Astrocyte of the spinal cord (primary cell): ENCODE results near the gene GPD1L.
"Not testable (repeated sequence)": the region's sequence is repeated elsewhere in the genome, so short reads cannot be mapped to it uniquely, and the experiment has no call there.

Experiments
- DNase-seq: peaks from one replicate; pipeline ENCODE4 v3.0.0; 2011; ENCODE audit warnings: low read depth, low spot score
- H3K4me3 ChIP-seq: 2 replicates; pipeline ENCODE4 v1.5.1; 2011; ENCODE audit warnings: low read depth, mild to moderate bottlenecking, low read length, moderate library complexity
- in situ Hi-C: cut with HindIII; loops from 2 replicates; pipeline ENCODE4 v1.10.0; 2017; ENCODE audit warnings: low sequenced_read_pairs
- TF ChIP-seq, protein P1 (sequence below): IDR thresholded peaks from 2 replicates; pipeline ENCODE4 v1.5.1; 2012; ENCODE audit warnings: low read depth, mild to moderate bottlenecking, low read length, inconsistent platforms

The GPD1L gene

DNA sequence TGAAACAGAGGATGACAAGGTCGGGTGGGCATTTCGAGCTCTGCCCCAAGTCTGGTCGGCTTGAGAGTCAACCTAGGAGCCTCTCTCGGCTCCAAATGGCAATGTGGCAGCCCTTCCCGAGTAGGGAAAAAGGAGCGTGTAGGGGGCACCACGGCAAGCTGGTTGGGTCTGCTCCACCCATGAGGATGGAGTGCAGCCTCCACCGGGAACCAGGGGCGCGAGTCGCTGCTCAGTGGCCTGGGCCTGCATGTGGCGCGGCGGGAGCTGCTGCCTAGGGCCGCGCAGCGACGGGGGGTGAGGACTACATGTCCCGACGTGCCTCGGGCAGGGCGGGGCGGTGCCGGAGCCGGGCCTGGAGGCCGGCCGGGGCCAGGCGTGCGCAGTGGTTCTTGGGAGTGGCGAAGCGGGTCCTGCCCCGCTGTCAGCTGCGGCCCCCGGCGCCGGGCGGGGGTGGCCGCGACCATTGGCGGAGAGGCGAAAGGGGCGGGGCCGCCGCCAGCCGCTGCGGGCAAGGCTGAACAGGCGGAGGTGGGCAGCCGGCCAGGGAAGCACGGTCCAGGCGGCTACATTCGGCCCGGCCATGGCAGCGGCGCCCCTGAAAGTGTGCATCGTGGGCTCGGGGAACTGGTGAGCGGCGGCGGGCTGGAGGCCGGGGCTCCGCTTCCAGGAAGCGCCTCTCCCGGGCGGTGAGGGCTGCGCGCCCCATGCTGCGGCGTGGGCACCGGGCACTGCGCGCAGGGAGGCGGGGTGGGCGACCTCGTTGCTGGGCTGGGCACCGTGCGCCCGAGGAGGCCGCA, at the start of gene GPD1L:
TSS of gene GPD1L (plus strand) at position 489 of the 797 bp plus-strand sequence. CDS start at position 581, 92 bp downstream.
- TF ChIP-seq, protein P1, sequence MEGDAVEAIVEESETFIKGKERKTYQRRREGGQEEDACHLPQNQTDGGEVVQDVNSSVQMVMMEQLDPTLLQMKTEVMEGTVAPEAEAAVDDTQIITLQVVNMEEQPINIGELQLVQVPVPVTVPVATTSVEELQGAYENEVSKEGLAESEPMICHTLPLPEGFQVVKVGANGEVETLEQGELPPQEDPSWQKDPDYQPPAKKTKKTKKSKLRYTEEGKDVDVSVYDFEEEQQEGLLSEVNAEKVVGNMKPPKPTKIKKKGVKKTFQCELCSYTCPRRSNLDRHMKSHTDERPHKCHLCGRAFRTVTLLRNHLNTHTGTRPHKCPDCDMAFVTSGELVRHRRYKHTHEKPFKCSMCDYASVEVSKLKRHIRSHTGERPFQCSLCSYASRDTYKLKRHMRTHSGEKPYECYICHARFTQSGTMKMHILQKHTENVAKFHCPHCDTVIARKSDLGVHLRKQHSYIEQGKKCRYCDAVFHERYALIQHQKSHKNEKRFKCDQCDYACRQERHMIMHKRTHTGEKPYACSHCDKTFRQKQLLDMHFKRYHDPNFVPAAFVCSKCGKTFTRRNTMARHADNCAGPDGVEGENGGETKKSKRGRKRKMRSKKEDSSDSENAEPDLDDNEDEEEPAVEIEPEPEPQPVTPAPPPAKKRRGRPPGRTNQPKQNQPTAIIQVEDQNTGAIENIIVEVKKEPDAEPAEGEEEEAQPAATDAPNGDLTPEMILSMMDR, result no peak
- in situ Hi-C loops, result no loop called here
- H3K4me3 ChIP-seq, result peak within 1 kb of the TSS; percentile 58
- DNase-seq, result peak; percentile 94

DNA sequence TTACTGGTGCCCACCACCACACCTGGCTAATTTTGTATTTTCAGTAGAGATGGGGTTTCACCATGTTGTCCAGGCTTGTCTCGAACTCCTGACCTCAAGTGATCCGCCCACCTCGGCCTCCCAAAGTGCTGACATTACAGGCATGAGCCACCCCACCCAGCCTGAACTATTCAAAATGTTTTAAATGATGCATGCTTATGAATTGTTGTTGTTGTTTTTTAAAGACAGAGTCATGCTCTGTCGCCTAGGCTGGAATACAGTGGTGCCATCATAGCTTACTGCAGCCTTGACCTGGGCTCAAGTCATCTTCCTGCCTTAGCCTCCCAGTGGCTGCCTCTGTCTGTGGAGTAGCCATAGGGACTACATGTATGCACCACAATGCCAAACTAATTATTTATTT, 48.0 kb upstream of the GPD1L start:
- in situ Hi-C loops, result not testable (repeated sequence)

DNA sequence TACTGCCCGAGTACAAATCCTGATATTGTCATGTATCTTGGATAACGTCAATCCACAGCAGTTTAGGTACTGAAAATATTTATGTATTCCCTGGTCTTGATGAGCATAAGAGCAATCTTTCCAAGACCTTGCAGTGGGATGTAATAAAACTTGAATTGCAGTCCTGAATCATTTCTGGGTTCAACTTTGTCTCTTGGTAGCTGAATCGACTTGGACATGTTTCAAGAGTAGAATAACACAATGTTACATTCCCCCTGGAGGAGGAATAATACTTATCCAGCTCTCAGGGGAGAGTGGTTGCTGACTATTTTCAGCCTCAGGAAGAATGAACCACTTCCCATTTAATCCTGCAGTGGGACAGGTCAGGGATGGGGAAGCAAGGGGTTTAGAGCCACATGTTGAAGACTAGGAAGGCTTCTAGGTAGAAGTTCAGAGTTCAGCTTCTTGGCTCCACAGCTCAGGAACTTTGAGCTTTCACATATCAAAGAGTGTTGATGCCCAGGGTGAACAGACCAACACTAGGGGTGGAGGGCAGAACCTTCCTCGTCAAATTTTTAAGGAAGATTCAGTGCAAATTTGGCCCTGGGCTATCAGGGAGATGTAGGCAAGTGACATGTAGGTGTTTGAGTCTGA, 43.4 kb upstream of the GPD1L start:
- in situ Hi-C loops, result no loop called here
- no peak for DNase-seq
- TF ChIP-seq, protein P1, result no peak
- no peak overlapping the region for H3K4me3 ChIP-seq

More for the DNA sequence above, 48.0 kb upstream of the GPD1L start:
- not testable (repeated sequence) for DNase-seq, H3K4me3 ChIP-seq

GRCh38 chr3:32066686-32067085, 39.7 kb upstream of the GPD1L start:
- in situ Hi-C loops, result no loop called here

DNA sequence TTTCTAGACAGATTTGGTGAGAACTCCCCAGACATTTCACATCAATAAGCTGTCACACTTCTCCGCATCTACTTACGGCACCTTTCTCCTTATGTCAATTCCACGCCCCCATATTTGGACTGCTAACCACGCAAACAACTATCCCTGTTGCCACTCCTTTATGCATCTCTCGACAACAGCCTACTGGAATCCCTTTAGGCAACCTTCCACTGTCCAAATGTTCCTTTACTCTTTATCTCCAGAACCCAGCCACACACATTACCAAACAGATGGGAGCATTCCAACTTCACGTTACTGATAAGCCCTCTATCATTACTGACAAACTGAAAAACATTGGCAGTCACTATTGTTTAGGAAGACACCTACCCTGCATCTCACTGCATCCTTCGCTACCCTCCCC, 32.2 kb upstream of the GPD1L start:
- H3K4me3 ChIP-seq, in situ Hi-C loops, DNase-seq: not testable (repeated sequence)

More at GRCh38 chr3:32066686-32067085, 39.7 kb upstream of the GPD1L start:
- no peak overlapping the region for H3K4me3 ChIP-seq
- no peak for DNase-seq
- TF ChIP-seq, protein P1, result no peak

DNA sequence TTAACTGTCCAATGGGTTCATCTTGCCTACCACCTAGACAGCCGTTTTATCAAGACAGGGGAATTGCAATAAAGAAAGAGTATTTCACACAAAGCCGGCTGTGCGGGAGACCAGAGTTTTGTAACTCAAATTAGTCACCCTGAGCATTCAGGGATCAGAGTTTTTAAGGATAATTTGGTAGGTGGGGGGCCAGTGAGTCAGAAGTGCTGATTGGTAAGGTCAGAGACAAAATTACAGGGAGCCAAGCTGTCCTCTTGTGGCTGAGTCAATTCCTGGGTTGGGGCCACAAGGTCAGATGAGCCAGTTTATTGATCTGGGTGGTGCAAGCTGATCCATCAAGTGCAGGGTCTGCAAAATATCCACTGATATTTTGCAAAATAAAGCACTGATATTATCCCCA, 29.9 kb upstream of the GPD1L start:
- TF ChIP-seq, protein P1, result no peak
- DNase-seq, result peak; percentile 43
- no peak overlapping the region for H3K4me3 ChIP-seq
- in situ Hi-C loops, result no loop called here

DNA sequence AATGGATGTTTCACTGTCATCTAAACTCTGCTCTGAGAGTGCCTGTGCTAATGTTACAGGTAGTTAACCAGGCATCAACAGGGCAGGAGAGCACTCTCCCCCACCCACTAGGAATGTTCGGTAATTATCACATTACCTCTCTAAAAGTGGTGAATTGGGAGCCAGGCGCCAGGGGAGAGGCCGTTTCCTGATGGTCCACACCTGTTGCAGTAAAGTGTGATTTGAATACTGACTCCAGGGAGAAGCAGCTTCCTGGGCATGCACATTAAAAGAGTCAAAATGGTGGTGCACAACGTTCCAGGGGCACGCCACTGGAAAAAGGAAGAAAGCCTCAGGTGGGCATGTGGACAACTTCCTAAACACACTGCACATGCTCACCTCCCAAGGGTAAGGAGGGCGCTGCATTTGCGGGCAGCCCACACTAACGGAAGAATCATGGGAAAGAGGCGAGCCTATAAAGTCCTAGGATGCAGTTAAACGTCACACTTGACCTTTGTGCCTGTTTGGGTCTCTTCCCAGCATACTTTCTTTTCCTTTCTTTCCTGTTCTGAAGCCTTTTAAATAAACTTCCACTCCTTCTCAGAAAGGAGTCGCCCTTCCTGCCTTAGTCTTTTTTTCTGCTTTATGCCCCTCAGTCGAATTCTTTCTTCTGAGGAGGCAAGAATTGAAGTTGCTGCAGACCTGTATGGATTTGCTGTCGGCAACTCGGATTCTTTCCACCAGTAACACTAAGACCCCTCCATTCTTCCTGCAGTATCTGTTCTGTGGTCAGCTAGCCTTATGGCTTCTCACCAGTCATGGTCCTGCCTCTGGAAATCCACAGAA, 28.9 kb upstream of the GPD1L start:
- in situ Hi-C loops, result no loop called here
- H3K4me3 ChIP-seq, result no peak overlapping the region
- no peak for DNase-seq
- TF ChIP-seq, protein P1, result no peak
